ENCODE results near the gene RAMP3.

GRCh38 chr7:45116048-45116447 lies 41.5 kb upstream of the RAMP3 start:
- TF ChIP-seq CTCF (IDR thresholded peaks at IDR 0.05; ENCODE audit: insufficient read depth, low read depth, low read length) (no peak), EZH2 (IDR thresholded peaks at IDR 0.05; ENCODE audit: insufficient read depth, low read length) (no peak)

Measured in astrocyte (in vitro differentiated cells and primary cell).